DMS53 treated with DMSO at 0.1 percent for 48 hours (cell line): ENCODE results near the gene PIMREG.
"Not testable (repeated sequence)": the region's sequence is repeated elsewhere in the genome, so short reads cannot be mapped to it uniquely, and the experiment has no call there.

Source experiments
- DNase-seq: peaks from one replicate; lab custom pipeline; 2025; ENCODE audit not compliant: unreplicated experiment; lab: John Stamatoyannopoulos, UW

The PIMREG gene

DNA sequence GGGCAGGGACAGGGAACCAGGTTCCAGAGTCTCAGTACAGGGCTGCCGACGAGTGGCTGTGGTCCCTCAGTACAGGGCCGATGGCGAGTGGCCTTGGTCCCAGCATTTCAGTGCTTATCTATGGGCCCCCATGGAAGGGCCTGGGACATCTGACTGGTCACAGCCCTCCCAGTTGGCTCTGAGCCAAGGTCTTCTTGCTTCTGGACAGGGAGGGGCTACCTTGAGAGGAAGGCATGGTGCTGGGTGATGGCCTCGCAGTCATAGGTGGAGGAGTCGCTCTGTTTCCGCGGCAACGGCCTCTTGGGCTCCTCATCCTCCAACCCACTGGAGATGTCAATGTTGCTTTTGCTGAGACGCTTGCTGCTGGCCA is 32.5 kb downstream of the PIMREG start:
- no peak for DNase-seq

DNA sequence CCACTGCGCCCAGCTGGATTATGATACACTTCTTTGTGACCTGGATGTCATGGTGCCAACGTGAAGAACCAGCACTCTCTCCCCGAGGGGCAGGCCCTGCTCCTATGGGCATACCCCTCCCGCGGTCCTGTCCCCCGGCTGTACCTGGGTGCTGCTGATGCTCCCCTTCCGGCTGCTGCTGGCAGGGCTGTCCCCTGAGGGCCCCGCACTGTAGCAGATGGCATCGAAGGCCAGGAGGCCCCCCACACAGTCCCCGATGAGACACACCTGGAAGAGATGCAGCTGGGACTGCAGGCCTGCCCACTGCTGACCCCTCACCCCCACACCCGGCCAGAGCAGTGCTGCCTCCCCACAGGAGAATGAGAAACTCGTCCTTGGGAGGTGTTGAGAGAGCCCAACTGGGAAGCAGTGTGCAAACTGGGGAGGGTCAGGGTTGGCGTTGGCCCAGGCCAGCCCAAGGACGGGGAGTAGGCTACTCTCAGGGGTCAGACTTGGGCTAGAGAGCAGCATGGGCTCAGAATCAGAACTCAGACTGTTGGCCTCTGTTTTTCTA is 33.7 kb downstream of the PIMREG start:
- no peak for DNase-seq

DNA sequence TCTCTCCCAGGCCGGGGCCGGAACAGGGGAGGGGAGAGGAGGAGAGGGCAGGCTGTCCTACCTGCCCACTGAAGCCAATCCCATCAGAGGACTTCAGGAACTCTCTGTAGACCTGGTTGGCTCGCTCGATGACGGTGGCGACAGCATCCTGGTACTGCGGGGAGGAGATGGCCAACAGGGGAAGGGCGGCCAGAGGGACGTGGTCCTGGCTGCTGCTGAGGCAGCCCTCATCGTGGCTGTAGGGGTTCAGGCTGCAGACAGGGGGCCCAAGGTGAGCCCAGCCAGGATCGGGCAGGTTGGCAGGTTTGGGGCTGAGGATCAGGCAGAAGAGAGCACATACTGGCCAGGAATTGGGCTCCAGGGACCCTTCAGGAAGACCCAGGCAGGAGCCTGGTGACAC is 34.2 kb downstream of the PIMREG start:
- no peak for DNase-seq

DNA sequence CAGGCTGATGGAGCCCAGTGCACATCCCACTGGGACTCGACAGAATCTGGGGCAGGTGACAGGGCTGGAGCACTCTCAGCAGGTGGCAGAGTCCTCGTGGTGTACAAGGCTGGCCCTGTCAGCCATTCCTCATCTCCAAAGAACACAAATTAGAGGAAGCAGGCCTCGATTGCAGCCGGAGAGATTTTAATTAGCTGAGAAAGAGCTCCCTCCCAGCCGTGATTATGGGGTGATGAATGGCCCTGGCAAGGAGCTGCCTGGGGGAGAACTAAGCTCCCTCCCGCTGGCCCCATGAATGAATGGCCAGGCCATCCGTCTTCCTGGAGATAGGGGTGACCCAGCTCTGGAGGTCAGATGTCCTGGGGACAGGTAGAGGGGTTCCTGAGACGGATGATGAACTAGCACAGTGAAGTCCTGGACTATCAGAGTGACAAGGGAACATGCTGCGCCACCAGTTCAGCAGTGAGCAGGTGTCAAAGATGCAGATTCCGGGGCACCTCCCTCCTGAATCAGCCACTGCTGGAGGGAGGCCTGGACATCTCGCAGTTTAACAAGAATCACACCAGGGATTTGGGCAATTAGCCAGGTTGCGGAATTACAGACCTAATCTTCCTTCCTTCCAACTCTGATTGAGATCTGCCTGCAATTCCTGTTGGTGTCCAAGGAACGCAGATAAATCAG is 35.5 kb downstream of the PIMREG start:
- no peak for DNase-seq

DNA sequence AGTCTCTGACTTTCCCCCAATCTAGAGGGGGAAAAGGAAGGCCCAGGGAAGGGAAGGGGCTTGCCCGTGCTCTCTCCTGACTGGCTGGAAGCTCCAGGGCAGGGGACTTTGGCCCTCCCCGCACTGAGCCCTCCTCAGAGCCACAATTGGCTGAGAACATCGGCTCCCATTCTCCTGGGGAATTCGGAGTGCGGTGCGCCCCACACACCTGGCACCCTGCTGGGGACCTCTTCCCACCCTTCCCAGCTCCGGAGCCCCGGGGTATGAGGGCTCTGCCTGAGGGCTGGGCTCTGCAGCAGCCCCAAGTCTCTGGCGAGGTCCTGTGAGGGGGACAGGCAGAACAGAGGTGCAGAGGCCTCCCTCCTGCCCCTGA is 36.0 kb downstream of the PIMREG start:
- no peak for DNase-seq

DNA sequence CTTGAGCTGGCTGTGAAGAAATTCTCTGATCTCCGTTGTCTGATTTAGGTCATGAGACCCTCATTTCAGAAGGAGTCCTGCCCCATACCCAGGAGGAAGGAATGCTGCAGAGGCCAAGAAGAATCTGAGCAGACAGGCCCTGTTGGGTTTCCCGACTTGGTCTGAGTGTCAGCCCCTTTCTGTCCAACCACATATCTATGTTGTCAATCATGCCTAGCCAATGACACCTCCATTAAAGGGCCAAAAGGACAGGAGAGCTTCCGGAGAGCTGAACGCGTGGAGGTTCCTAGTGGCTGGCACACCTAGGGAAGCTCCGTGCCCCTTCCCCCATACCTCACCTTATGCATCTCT is 37.8 kb downstream of the PIMREG start:
- no peak for DNase-seq

DNA sequence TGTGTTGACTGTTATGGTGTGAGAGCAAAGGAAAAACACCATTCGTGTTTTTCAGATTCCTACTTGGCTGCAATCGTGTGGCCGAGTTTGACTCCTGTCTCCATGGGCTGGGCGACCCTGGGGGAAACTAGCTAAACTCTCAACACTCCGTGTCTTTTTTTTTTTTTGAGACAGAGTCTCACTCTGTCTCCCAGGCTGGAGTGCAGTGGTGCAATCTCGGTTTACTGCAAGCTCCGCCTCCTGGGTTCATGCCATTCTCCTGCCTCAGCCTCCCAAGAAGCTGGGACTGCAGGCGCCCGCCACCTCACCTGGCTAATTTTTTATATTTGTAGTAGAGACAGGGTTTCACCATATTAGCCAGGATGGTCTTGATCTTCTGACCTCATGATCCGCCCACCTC is 38.5 kb downstream of the PIMREG start:
- not testable (repeated sequence) for DNase-seq

DNA sequence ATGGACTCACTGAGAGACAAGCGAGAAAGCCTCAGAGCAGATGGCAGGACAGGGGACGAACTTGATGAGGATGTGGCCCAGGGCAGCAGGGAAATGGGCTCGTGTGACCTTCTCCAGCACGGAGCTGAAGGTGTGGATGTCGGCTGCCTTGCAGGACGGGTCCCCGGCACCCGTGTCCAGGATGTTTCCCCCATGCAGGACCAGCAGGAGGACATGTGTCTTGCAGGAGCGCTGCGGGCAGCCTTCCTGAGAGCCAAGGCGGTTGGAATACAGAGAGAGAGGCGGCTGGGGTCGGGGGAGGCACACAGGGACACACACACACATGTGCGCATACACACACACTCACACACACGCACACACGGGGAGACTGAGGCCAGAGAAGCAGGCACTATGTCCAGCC is 39.3 kb downstream of the PIMREG start:
- DNase-seq = no peak

DNA sequence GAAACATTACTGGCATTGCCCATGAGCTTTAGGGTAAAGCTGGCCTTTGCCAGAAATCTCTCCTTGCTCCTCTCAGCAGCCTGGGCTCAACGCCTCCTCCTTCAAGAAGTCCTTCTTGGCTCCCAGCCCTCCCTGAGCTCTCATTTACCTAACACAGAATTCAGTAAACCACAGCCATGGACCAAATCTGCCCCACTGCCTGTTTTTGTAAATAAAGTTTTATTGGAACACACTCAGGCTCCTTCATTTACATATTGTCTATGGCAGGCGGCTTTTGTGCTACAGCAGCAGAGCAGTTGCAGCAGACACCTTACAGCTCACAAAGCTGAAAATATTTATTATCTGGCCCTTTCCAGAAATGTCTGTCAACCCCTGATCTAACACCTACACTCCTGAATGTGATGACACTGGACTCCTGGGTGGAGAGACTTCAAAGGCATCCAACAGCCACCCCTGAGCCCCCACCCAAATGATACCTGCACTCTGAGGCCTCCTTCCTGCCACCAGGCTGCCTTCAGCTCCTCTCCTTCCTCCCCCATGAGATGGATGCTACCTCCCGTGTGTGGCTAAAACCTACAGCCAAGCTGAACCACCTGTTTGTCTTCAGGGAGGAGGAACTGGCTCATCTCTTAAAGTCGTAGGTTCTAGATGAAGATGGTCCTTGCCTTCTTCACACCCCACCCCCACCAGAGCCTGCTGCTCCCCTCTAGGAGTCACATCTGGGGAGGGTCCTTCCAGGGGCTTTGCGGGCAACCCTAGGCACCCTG is 41.6 kb downstream of the PIMREG start:
- DNase-seq = no peak

DNA sequence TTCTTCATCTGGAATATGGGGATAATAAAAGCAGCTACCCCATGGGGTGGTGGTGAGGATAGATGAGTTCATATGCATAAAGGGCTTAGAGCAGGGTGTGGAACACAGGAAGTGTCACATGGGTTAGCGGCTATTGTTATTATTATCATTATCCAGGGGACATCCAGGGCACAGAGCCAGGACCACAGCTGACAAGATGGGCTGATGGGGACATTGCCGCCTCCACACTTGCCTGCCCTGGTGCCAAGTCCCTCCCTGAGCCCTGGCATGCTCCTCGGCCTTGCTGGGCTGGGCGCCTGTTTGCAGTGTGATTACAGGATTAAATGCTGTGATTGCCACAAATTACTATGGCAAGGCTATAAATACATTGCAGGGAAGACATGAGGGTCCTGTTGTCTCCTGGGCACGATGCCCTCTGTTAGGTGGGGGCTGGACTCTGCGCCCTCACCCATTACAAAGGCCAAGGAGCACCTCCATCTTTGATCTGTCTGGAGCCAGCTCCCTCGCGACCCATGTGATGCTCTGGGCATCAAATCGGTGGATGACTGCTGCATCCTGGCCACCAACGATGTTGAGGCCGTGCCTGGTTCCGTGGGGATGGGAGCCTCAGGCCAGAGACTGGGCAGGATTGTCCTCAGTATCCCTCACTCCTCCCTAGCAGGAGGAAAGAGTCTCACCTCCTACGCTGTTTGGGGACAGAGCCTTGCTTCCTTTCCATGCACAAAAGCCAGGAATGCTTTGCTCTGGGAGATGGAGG is 43.2 kb downstream of the PIMREG start:
- no peak for DNase-seq

DNA sequence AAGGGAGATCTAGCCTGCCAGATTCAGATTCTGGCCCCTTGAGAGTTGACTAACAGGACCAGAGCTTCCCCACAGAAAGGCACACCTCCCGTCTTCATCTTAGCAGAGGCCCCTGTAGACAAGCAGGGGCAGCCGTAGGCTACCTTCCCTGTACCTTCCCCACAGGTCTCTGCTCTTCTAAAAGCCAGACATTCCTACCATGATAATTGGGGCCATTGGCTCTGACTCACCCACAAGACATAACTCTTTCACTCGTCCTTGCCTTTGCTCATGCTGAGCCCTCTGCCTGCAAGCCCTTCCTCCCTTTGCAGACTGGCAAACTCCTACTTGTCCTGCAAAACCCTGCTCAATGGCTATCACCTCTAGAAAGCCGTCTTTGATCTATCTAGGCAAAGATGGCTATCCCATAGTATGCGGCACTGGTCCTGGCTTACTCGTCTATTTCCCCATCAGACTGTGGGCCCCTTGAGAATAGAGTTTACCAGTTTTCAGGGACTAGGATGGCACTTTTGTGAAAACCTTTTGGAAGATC is 43.8 kb downstream of the PIMREG start:
- no peak for DNase-seq

DNA sequence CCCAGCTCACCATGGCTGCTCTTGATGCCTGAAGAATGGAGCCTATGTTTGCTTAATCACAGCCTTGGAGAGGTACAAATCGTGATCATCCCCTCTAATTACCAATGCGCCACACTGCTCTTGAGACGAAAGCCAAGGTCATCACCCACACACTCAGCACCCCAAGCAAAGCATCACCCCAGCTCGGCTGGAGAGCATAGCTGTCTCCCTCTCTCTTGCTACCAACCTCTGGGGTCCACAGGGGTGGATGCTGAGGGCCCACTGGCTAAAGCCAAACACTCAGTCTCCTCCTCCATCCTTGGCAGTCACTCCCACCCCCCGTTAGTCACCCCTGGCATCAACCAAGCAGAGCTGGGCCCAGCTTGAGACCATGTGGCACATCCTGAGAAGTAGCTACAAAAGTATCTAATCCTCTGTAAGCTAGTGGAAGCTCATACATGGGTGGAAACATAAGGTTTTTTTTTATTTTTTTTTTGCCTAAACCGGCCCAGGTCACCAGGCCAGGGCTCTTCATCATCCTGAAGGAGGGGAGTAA is 44.8 kb downstream of the PIMREG start:
- DNase-seq = no peak

DNA sequence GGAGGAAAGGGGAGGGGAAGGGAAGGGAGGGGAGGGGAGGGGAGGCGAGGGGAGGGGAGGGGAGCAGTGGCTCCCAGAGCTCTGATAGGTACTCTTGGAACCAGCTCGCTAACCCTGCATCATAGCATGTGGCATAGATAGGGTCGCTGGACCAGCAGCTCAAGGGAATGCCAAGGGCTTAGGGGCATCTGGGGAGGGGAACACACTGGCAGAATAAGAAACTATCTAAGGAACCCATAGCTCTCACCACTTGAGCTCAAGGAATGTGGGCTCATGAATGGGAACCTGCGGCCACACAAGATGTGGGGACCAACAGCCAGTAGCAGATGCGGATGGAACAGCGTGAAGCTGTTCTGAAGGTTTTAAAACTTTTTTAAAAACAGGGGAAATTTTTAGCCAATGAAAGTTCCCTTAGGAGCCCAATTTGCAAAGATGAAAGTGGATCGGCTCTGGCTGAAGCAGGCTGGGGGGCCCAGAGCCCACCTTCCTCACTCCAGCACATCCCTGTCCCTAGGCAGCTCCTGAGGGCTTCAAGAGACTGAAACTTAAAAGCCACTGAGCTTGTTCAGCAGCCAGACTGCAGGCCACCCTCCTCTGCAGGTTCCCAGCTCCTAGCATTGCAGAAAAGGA is 46.9 kb downstream of the PIMREG start:
- no peak for DNase-seq

DNA sequence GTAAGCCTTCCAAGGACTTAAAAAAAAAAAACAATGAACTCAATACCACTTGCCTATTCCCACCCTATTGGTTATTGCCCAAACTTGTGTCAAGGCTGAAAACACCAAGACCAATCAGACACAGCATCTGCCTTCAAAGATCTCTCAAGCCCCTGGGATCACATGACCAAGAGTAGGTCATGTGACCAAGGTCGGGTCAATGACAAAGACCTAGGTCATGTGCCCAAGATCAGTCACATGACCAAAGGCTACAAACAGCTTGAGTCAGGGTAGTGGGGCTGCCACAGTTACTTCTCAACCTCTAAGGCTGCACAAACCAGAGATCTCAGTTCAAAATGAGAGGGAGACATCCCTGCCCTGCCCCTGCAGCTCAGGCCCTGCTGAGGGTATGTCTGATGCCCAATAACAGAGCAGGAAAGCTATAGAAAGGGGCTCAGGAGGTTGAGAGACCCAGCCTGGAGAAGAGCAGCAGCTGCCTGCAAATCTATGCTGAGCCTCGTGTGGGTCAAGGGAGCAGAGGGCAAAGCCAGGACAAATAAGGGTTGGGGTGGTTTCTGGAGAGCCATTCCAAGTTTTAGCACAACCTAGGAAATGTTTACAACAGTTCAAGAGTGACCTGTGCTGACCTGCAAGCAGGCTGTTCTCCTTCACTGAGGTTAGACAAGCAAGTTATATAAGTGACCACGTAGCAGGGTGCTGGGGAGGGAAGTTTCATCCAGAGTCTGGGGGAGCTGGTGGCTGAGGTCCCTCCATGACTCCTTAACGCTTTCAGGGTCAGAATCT is 48.8 kb downstream of the PIMREG start:
- DNase-seq = no peak

DNA sequence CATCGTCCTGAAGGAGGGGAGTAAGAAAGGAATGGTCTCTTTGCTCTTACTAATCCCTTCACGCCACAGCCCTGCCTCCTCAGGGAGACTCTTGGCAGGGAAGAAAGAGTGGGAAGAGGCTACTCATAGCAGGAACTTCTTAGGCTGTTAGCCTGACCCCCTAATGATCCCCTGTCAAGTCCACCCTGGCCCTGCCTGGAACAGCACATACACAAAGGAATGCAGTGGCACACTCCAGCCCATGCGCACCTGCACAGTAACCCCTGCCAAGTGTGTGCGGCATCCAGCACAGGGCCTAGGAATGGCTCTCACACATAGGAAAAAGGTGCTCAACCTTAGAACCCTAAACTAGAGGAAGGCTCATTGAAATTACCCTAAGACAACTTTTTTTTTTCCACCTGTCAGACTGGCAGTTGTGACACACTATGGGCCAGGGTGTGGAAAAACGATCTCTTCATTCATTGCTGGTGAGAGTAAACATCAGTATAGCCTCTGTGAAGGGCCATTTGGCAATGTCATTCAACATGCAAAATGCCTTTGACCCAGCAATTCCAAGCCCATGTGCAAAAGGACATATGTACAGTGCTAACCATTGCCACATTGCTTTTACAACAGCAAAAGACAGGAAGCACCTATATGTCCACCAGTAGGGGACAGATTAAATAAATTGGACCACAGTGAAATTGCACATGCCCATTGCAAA is 50.1 kb downstream of the PIMREG start:
- DNase-seq = no peak

DNA sequence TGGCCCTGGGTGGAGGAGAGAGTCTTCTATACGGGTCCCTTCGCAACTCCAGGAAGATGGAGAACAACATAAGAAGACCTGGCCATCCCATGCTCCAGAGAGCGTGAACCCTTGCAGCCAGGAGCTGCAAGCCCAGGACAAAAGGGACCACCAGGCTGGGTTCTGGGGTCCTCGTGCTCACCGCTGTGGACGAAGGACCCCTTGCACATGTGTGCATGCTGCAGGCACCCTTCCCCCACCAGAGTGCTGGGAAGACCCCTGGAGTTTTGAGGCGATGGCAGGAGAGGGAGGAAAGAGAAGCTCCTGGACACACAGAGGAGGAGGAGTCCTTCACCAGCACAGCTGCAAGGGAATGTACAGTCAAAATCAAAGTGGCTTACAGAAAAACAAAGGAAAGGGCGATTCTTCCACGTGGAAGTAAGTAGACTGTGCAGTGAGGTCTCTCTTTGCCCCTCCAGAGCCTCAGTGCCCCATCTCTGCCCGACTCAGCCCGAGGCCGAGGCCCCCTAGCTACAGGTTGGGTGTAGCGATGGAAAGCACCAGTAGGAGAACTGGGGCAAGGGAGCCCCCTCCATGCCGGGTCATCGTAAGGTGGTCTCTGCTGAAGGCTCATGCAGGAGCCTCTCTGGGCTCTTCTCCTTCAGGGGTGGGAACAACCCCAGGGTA is 51.3 kb downstream of the PIMREG start:
- no peak for DNase-seq

DNA sequence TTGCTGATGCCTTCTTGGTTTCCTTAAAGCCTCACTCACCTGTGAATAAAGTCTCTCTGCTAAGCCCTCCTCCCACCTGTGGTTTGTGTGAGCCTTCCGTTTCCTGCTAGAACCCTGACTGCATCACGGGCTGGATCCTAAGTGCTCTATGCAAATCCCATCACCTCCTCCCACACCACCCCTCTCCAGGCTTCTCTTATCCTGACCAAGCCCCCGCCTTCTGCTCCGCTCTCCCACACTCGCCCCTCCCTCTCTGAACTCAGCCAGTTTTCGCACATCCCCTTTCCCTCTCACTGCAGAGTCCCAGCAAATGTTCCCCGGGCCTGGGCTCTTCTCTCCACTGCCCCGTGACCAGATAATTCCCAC is 51.8 kb downstream of the PIMREG start:
- DNase-seq = no peak

DNA sequence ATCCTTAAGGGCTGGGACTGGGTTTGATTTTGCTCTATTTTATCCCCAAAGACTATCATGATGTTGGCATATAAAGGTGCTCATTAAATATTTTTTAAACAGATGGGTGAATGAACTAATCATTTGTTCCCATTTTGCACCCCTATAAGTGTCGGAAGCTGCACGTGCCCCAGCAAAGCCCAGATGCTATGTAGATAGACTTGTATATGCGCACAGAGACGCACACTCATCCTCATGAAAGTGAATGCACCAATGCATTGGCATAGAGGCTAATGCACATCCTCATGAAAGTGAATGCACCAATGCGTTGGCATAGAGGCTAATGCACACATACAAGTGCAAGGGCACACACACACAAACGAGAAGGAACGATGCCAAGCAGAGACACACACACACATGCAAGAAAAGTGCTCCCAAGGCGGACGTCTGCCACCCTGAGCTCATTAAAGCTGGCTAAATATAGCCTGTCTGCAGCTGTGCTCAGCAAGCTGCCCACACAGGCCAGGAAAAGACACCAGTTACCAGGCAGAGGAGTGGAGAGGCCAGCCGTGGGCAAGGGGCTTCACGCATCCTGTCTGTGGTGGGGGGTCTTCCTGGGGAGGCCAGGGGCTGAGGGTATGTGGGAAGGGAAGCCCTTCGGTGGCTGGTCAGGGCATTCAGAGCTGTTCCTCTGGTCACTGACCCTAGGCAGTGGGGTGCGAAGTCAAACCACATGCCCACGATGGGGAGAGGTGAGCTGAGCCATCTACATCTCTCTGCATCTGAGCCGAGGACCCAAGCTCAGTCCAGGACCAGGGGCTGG is 52.6 kb downstream of the PIMREG start:
- DNase-seq = no peak
